Measurements from ENCODE around the gene PRPSAP2. TPM values are rescaled to one million over a fixed set of nuclear protein-coding genes. Genes with fewer than 3 reads are reported as not detected.

The PRPSAP2 gene
- total RNA-seq, 1 donor from 2014 or later: 74.0 TPM

DNA sequence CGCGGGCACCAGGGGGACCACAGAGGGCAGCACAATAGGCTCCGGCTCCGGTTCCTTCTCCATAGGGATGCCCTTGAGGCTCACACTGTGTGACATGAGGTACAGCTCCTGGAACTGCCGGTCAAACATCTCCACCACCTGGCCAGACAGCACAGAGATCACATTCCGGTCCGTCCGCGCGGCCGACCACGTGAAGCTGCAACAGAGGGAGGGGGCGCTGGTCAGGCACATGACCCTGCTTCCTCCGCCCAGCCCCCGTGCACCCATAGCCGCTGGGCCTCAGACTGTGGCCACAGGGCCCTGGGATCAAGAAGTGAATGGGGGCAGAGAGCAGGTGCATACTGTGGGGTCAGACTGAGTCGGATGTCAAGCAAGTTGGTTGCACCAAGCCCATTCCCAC is 120.7 kb downstream of the PRPSAP2 start:
- Mint-ChIP-seq H3K4me1 (peaks cover 4% of the 10 kb centered on the region), H3K36me3 (ENCODE audit: low read depth) (peaks cover 6% of the 10 kb centered on the region), H3K4me3 (no peak overlapping the region), H3K27me3 (no peaks in the 10 kb centered on the region), H3K9me3 (no peaks in the 10 kb centered on the region), H3K27ac (no peak overlapping the region)
- no peak for DNase-seq
- intact Hi-C loops (cut with micrococcal nuclease): no loop called here

Other genes with a start within 250 kb of the PRPSAP2 start
- gene TBC1D28, start 213.7 kb upstream of the PRPSAP2 start, total RNA-seq: not detected in 2 replicates
- gene FOXO3B, start 175.8 kb upstream of the PRPSAP2 start, total RNA-seq: 6.0 and 6.4 TPM in 2 replicates
- gene FBXW10, start 114.1 kb upstream of the PRPSAP2 start, total RNA-seq: 0.09 TPM in 2 replicates
- 34.9 and 38.4 TPM in 2 replicates for gene TVP23B, start 76.9 kb upstream of the PRPSAP2 start, total RNA-seq
- gene SLC5A10, start 94.0 kb downstream of the PRPSAP2 start, total RNA-seq: not detected in 2 replicates
- gene FAM83G, start 146.6 kb downstream of the PRPSAP2 start, total RNA-seq: 15.7 and 17.8 TPM in 2 replicates
- 9.2 and 9.7 TPM in 2 replicates for gene GRAP, start 188.8 kb downstream of the PRPSAP2 start, total RNA-seq